ENCODE data around the gene IL1R1.

The IL1R1 gene

DNA sequence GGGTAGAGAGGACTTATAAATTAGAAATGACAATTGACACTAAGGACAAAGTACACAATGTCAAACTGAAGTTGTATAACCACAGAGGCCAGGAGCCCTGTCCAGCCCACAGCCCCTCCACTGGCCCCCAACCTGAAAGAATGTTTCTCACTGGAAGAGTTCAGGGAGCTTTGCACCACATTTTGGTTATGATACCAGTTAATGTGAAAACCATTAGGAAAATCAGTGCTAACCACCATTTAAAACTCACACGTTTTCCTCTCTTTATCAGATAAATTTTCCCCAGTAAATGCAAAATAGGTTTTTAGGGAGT, 38.1 kb downstream of the IL1R1 start:
- Histone ChIP-seq H3K36me3 (ENCODE audit: insufficient read depth, low read length) (no peaks in the 10 kb centered on the region), H3K4me3 (ENCODE audit: low read depth, low read length, poor library complexity, severe bottlenecking) (no peak overlapping the region), H3K79me2 (ENCODE audit: insufficient read depth, low read length) (no peaks in the 10 kb centered on the region), H3K9ac (ENCODE audit: low read length) (no peak overlapping the region), H4K20me1 (ENCODE audit: insufficient read depth, low read length) (no peaks in the 10 kb centered on the region), H3F3A (ENCODE audit: insufficient read depth, low read length) (no peaks in the 10 kb centered on the region), H3K27ac (ENCODE audit: low read depth, low read length, poor library complexity, severe bottlenecking) (no peak overlapping the region), H3K9me2 (ENCODE audit: low read depth, low read length) (no peaks in the 10 kb centered on the region), H3K4me2 (ENCODE audit: low read length) (no peak overlapping the region), H3K27me3 (ENCODE audit: insufficient read depth, low read length) (no peaks in the 10 kb centered on the region), H2AFZ (ENCODE audit: low read length) (no peak overlapping the region), H3K9me3 (ENCODE audit: low read length) (no peaks in the 10 kb centered on the region), H3K4me1 (ENCODE audit: insufficient read depth, low read length, severe bottlenecking) (no peaks in the 10 kb centered on the region)
- TF ChIP-seq EZH2 (IDR thresholded peaks at IDR 0.05; ENCODE audit: borderline replicate concordance, low read length) = no peak
- TF ChIP-seq, protein P1, sequence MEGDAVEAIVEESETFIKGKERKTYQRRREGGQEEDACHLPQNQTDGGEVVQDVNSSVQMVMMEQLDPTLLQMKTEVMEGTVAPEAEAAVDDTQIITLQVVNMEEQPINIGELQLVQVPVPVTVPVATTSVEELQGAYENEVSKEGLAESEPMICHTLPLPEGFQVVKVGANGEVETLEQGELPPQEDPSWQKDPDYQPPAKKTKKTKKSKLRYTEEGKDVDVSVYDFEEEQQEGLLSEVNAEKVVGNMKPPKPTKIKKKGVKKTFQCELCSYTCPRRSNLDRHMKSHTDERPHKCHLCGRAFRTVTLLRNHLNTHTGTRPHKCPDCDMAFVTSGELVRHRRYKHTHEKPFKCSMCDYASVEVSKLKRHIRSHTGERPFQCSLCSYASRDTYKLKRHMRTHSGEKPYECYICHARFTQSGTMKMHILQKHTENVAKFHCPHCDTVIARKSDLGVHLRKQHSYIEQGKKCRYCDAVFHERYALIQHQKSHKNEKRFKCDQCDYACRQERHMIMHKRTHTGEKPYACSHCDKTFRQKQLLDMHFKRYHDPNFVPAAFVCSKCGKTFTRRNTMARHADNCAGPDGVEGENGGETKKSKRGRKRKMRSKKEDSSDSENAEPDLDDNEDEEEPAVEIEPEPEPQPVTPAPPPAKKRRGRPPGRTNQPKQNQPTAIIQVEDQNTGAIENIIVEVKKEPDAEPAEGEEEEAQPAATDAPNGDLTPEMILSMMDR (IDR thresholded peaks at IDR 0.05; ENCODE audit: low read length) = no peak

DNA sequence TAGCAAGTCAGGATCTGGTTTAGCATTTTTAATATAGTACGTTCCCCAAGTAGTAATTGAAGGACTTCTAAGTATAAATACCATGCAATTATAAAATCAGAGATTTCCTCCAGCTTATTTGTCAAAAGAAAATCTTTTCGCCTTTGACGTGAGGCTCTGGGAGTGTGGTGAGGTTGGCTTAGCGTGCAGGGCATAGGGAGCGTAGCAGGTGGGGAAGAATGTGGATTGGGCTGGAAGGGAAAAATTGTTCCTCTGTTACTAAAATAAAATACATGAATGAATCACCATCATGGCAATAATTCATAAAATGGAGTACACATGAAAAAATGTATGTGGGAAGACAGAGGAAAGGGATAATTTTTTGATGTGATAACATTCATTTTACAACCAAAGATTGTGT, 38.8 kb downstream of the IL1R1 start:
- H3K36me3 ChIP-seq (ENCODE audit: insufficient read depth, low read length) = no peaks in the 10 kb centered on the region
- no peaks in the 10 kb centered on the region for H3K9me3 ChIP-seq (ENCODE audit: low read length)
- no peaks in the 10 kb centered on the region for H3F3A ChIP-seq (ENCODE audit: insufficient read depth, low read length)
- no peaks in the 10 kb centered on the region for H3K4me1 ChIP-seq (ENCODE audit: insufficient read depth, low read length, severe bottlenecking)
- H3K27me3 ChIP-seq (ENCODE audit: insufficient read depth, low read length) = no peaks in the 10 kb centered on the region
- no peak overlapping the region for H3K4me3 ChIP-seq (ENCODE audit: low read depth, low read length, poor library complexity, severe bottlenecking)
- H2AFZ ChIP-seq (ENCODE audit: low read length) = no peak overlapping the region
- no peak overlapping the region for H3K4me2 ChIP-seq (ENCODE audit: low read length)
- no peak overlapping the region for H3K27ac ChIP-seq (ENCODE audit: low read depth, low read length, poor library complexity, severe bottlenecking)
- TF ChIP-seq, protein P1 (IDR thresholded peaks at IDR 0.05; ENCODE audit: low read length) = no peak
- TF ChIP-seq EZH2 (IDR thresholded peaks at IDR 0.05; ENCODE audit: borderline replicate concordance, low read length) = no peak
- H3K79me2 ChIP-seq (ENCODE audit: insufficient read depth, low read length) = no peaks in the 10 kb centered on the region
- no peaks in the 10 kb centered on the region for H4K20me1 ChIP-seq (ENCODE audit: insufficient read depth, low read length)
- no peak overlapping the region for H3K9ac ChIP-seq (ENCODE audit: low read length)
- no peaks in the 10 kb centered on the region for H3K9me2 ChIP-seq (ENCODE audit: low read depth, low read length)

DNA sequence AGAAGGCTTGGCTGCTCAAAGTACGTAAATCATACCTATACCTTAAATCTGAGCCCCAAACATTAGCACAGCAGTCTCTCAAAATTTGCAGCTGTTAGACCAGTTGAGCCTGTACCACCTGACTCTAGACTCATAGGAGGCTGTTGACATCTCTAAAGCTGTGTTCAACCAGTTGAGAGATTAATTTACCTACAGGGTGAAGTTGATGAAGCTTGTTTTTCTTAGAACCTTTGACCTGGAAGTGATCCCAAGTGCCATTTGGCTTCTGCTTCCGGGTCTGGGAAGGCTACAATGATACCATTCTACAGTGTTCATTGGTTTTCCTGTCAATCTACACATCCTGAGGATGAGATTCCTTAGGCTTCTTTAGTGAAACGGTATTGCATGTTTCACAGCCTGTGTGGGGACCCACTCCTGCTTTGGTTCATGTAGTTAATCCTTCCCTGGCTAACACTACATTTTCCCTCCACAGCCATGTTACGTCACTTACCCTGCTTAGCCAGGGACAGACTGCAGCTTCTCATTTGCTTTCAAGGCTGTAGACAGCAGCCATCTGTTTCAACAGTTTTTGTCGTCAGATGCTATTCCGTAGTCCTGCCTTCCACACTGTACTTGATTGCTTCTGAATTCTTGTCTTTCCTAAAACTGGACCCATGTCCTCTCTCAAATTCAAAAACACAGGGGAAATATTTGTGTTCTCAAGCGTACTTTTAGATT, 39.5 kb downstream of the IL1R1 start:
- no peaks in the 10 kb centered on the region for H3K79me2 ChIP-seq (ENCODE audit: insufficient read depth, low read length)
- no peaks in the 10 kb centered on the region for H3K9me2 ChIP-seq (ENCODE audit: low read depth, low read length)
- no peak overlapping the region for H2AFZ ChIP-seq (ENCODE audit: low read length)
- H4K20me1 ChIP-seq (ENCODE audit: insufficient read depth, low read length) = no peaks in the 10 kb centered on the region
- no peaks in the 10 kb centered on the region for H3K36me3 ChIP-seq (ENCODE audit: insufficient read depth, low read length)
- no peak overlapping the region for H3K4me3 ChIP-seq (ENCODE audit: low read depth, low read length, poor library complexity, severe bottlenecking)
- TF ChIP-seq, protein P1 (IDR thresholded peaks at IDR 0.05; ENCODE audit: low read length) = no peak
- TF ChIP-seq EZH2 (IDR thresholded peaks at IDR 0.05; ENCODE audit: borderline replicate concordance, low read length) = no peak
- no peak overlapping the region for H3K9ac ChIP-seq (ENCODE audit: low read length)
- no peaks in the 10 kb centered on the region for H3K4me1 ChIP-seq (ENCODE audit: insufficient read depth, low read length, severe bottlenecking)
- no peak overlapping the region for H3K4me2 ChIP-seq (ENCODE audit: low read length)
- no peaks in the 10 kb centered on the region for H3K9me3 ChIP-seq (ENCODE audit: low read length)
- no peaks in the 10 kb centered on the region for H3F3A ChIP-seq (ENCODE audit: insufficient read depth, low read length)
- H3K27me3 ChIP-seq (ENCODE audit: insufficient read depth, low read length) = no peaks in the 10 kb centered on the region
- no peak overlapping the region for H3K27ac ChIP-seq (ENCODE audit: low read depth, low read length, poor library complexity, severe bottlenecking)

Measured in OCI-LY1 (cell line).